Astrocyte of the hippocampus (primary cell): ENCODE results near the gene ERC2.

Experiments
- DNase-seq: peaks from one replicate; pipeline ENCODE4 v3.0.0; 2011; ENCODE audit warnings: low read depth, low spot score

ERC2 gene

GRCh38 chr3:55623786-55624185, 844.5 kb downstream of the ERC2 start:
- DNase-seq: no peak

GRCh38 chr3:55622733-55623132, 845.5 kb downstream of the ERC2 start:
- DNase-seq: no peak

- DNase-seq: no peak
Measured at GRCh38 chr3:55622116-55622515, 846.2 kb downstream of the ERC2 start.

GRCh38 chr3:55621648-55622047, 846.6 kb downstream of the ERC2 start:
- no peak for DNase-seq

GRCh38 chr3:55621026-55621422, 847.2 kb downstream of the ERC2 start:
- no peak for DNase-seq

- no peak for DNase-seq
Measured at GRCh38 chr3:55620351-55621025, 847.8 kb downstream of the ERC2 start.

- DNase-seq: no peak
Measured at GRCh38 chr3:55619046-55619808, 849.0 kb downstream of the ERC2 start.

- no peak for DNase-seq
Measured at GRCh38 chr3:55617385-55617784, 850.9 kb downstream of the ERC2 start.

GRCh38 chr3:55616803-55617202, 851.5 kb downstream of the ERC2 start:
- DNase-seq: no peak

GRCh38 chr3:55615694-55616295, 852.5 kb downstream of the ERC2 start:
- DNase-seq: no peak

GRCh38 chr3:55615039-55615693, 853.1 kb downstream of the ERC2 start:
- DNase-seq: no peak

- no peak for DNase-seq
Measured at GRCh38 chr3:55611121-55611520, 857.1 kb downstream of the ERC2 start.

GRCh38 chr3:55609230-55609827, 858.9 kb downstream of the ERC2 start:
- no peak for DNase-seq

GRCh38 chr3:55608301-55608937, 859.8 kb downstream of the ERC2 start:
- no peak for DNase-seq

GRCh38 chr3:55607844-55608243, 860.4 kb downstream of the ERC2 start:
- DNase-seq: no peak

GRCh38 chr3:55607175-55607574, 861.1 kb downstream of the ERC2 start:
- no peak for DNase-seq

GRCh38 chr3:55605443-55606236, 862.6 kb downstream of the ERC2 start:
- no peak for DNase-seq

- no peak for DNase-seq
Measured at GRCh38 chr3:55604846-55605245, 863.4 kb downstream of the ERC2 start.

GRCh38 chr3:55604402-55604801, 863.9 kb downstream of the ERC2 start:
- no peak for DNase-seq

GRCh38 chr3:55601366-55602080, 866.7 kb downstream of the ERC2 start:
- DNase-seq: no peak
